Chondrocyte (in vitro differentiated cells): ENCODE data around the gene NAT10. TPM values are rescaled to one million over a fixed set of nuclear protein-coding genes. Genes with fewer than 3 reads are reported as not detected.

Source experiments
- DNase-seq: peaks from one replicate; pipeline ENCODE4 v3.0.0; 2021; ENCODE audit warnings: mixed read lengths, low spot score
- H3K27ac Mint-ChIP-seq: one replicate; pipeline ENCODE4 v1.8.0; 2021; ENCODE audit warnings: mild to moderate bottlenecking, moderate library complexity, mixed read lengths; ENCODE audit not compliant: unreplicated experiment
- H3K27me3 Mint-ChIP-seq: 2 replicates; pipeline ENCODE4 v1.8.0; 2021; ENCODE audit warnings: low read depth, mixed read lengths
- H3K36me3 Mint-ChIP-seq: 2 replicates; pipeline ENCODE4 v1.8.0; 2021; ENCODE audit warnings: low read depth, mixed read lengths
- H3K4me1 Mint-ChIP-seq: 2 replicates; pipeline ENCODE4 v1.8.0; 2021; ENCODE audit warnings: low read depth, mild to moderate bottlenecking, mixed read lengths
- H3K4me3 Mint-ChIP-seq: one replicate; pipeline ENCODE4 v1.8.0; 2021; ENCODE audit warnings: mild to moderate bottlenecking, moderate library complexity, mixed read lengths; ENCODE audit not compliant: unreplicated experiment
- H3K9me3 Mint-ChIP-seq: 2 replicates; pipeline ENCODE4 v1.8.0; 2021; ENCODE audit warnings: low read depth, mixed read lengths
- CTCF ChIP-seq: fragments of 200-600 bp; sonication (generic); IDR thresholded peaks from 2 replicates; pipeline ENCODE4 v1.5.0; 2021; ENCODE audit warnings: antibody characterized with exemption, mild to moderate bottlenecking, moderate library complexity
- total RNA-seq: library from RNA; stranded (reverse); gene quantifications from 3 replicates; pipeline ENCODE4 v1.2.1, GENCODE V29; 2021

Gene NAT10
- total RNA-seq, 1 donor from 2014 or later = 25.8 TPM

DNA sequence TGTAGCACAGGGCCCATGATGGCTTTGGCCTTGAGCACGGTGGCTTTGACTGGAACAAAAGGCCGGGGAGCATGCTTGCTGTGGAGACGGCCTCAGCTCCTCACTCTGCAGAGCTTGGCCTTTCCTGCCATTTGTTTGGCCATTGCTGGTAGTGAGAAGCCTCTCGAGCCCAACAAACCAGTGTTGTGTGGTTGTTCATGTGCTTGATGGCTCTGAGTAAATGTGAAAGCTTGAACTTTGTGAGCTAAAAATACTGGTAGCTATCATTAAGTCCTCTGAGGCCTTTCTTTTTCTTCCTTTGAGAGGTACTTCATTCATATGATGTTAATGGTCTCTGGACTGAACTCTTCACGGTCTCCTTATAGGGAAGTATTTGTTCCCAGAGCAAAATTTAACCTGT lies 39.6 kb downstream of the NAT10 start:
- peaks cover 40% of the 10 kb centered on the region for H3K36me3 Mint-ChIP-seq

DNA sequence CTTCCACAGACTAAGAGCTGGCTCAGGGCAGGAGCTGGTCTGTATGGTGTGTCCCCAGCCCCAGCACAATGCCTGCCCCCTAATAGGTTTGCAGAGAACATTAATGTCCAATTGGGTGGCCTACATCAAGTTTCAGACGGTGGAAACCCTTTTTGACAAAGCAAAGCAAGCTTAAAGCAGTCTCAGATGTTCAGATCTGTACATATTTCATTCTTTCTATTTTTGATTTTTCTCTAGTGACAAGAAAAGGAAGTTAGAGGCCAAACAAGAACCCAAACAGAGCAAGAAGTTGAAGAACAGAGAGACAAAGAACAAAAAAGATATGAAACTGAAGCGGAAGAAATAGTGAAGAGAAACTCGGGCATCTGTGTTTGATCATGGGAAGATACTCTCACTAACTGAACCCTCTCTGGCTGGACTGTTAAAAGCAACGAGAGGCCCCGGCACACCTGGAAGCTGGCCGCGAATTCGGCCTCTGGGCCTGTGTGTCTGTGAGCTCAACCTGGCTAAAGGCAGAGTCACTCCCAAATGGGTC lies 40.5 kb downstream of the NAT10 start:
- no peaks in the 10 kb centered on the region for H3K27me3 Mint-ChIP-seq
- no peaks in the 10 kb centered on the region for H3K4me1 Mint-ChIP-seq
- no peak overlapping the region for H3K27ac Mint-ChIP-seq
- no peak for TF ChIP-seq CTCF
- H3K36me3 Mint-ChIP-seq = peaks cover 36% of the 10 kb centered on the region
- DNase-seq = peak; percentile 12
- H3K9me3 Mint-ChIP-seq = no peaks in the 10 kb centered on the region
- H3K4me3 Mint-ChIP-seq = no peak overlapping the region

More for the DNA sequence above, 39.6 kb downstream of the NAT10 start:
- Mint-ChIP-seq H3K4me1 (no peaks in the 10 kb centered on the region), H3K9me3 (no peaks in the 10 kb centered on the region), H3K27me3 (no peaks in the 10 kb centered on the region), H3K4me3 (no peak overlapping the region), H3K27ac (no peak overlapping the region)
- no peak for TF ChIP-seq CTCF
- DNase-seq = peak; percentile 40

GRCh38 chr11:34146411-34146810 lies 41.0 kb downstream of the NAT10 start:
- peaks cover 32% of the 10 kb centered on the region for H3K36me3 Mint-ChIP-seq
- no peak overlapping the region for H3K4me3 Mint-ChIP-seq
- no peak for TF ChIP-seq CTCF
- peak; percentile 82 for DNase-seq
- no peaks in the 10 kb centered on the region for H3K4me1 Mint-ChIP-seq
- H3K27ac Mint-ChIP-seq = no peak overlapping the region
- H3K9me3 Mint-ChIP-seq = no peaks in the 10 kb centered on the region
- H3K27me3 Mint-ChIP-seq = no peaks in the 10 kb centered on the region

- peak; percentile 51 for DNase-seq
- no peak overlapping the region for H3K4me3 Mint-ChIP-seq
- no peaks in the 10 kb centered on the region for H3K9me3 Mint-ChIP-seq
- H3K36me3 Mint-ChIP-seq = peaks cover 28% of the 10 kb centered on the region
- TF ChIP-seq CTCF = no peak
- H3K27me3 Mint-ChIP-seq = no peaks in the 10 kb centered on the region
- no peak overlapping the region for H3K27ac Mint-ChIP-seq
- no peaks in the 10 kb centered on the region for H3K4me1 Mint-ChIP-seq
These were observed 41.4 kb downstream of the NAT10 start for GRCh38 chr11:34146866-34147265.

DNA sequence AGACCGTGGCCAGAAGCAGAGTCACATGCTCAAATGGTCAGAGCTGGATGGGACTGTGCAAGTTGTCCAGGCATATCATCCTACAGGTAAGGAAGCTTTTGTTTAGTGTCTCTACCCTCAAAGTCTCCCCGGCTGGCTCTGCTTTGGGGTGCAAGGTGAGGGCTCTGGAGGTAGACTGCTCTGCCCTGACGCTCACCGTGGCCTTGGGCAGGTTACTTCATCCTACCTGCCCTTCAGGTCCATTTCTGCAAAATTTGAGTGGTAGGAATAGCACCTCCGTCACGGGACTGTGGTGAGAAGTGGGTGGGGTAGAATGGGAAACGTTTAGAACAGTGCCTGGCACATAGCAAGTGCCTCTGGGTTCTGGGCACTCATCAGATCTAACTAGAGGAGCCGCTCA lies 42.2 kb downstream of the NAT10 start:
- TF ChIP-seq CTCF = no peak
- peaks cover 24% of the 10 kb centered on the region for H3K36me3 Mint-ChIP-seq
- H3K4me3 Mint-ChIP-seq = no peak overlapping the region
- H3K27ac Mint-ChIP-seq = no peak overlapping the region
- no peaks in the 10 kb centered on the region for H3K27me3 Mint-ChIP-seq
- no peaks in the 10 kb centered on the region for H3K4me1 Mint-ChIP-seq
- DNase-seq = peak; percentile 52
- H3K9me3 Mint-ChIP-seq = no peaks in the 10 kb centered on the region
